Uterus (tissue), 4 donors: ENCODE measurements around the gene GBX1. TPM values are rescaled to one million over a fixed set of nuclear protein-coding genes. Genes with fewer than 3 reads are reported as not detected.

Experiments
- DNase-seq, 2 donors: peaks; one replicate each; pipeline ENCODE4 v3.0.0-alpha.2; 2019 to 2020
- H3K27ac ChIP-seq, 2 donors: fragments of 200-600 bp; sonication (generic); 1 replicate in 1 of 2; 2 replicates in 1 of 2; pipeline ENCODE4 v1.5.1; 2016 to 2018
- H3K27me3 ChIP-seq, 2 donors: fragments of 200-600 bp; sonication (generic); one replicate each; pipeline ENCODE4 v1.5.1; 2018 to 2019; ENCODE audit warnings: control low read depth in 1 of 2
- H3K36me3 ChIP-seq, 2 donors: fragments of 200-600 bp; sonication (generic); one replicate each; pipeline ENCODE4 v1.5.1; 2019; ENCODE audit warnings: control low read depth in 1 of 2
- H3K4me1 ChIP-seq, 2 donors: fragments of 200-600 bp; sonication (generic); one replicate each; pipeline ENCODE4 v1.5.1; 2018 to 2019; ENCODE audit warnings: control low read depth in 1 of 2
- H3K4me3 ChIP-seq, 2 donors: fragments of 200-600 bp; sonication (generic); 1 replicate in 1 of 2; 2 replicates in 1 of 2; pipeline ENCODE4 v1.5.1; 2018 to 2019; ENCODE audit warnings: mild to moderate bottlenecking in 1 of 2
- H3K9me3 ChIP-seq, 2 donors: fragments of 200-600 bp; sonication (generic); one replicate each; pipeline ENCODE4 v1.5.1; 2019; ENCODE audit warnings: control low read depth in 1 of 2
- POLR2A ChIP-seq, 2 donors: fragments of 450-650 bp; IDR thresholded peaks; one replicate each; pipeline ENCODE4 v1.6.1; 2016; ENCODE audit warnings: antibody characterized with exemption in 2 of 2, mild to moderate bottlenecking in 1 of 2, moderate library complexity in 1 of 2
- intact Hi-C: fragments of 100-400 bp; cut with DNase I; formaldehyde crosslinking; loops from one replicate; pipeline ENCODE4 v1.15.1; 2023; ENCODE audit warnings: low total_unique reads
- total RNA-seq, 4 donors: library from RNA; depleted of rRNA in 3 of 4; stranded (reverse); fragments of >200 nt in 3 of 4; gene quantifications; one replicate each; pipeline versions ENCODE4 v1.1.0 to v1.2.4, GENCODE V29; 2014 to 2023
- TF ChIP-seq, protein P1 (sequence below), 4 experiments: fragments of 200-600 bp in 2 of 4; fragments of 450-650 bp in 2 of 4; sonication (generic) in 2 of 4; IDR thresholded peaks; one replicate each; pipeline ENCODE4 v1.5.1; 2016 to 2019; ENCODE audit warnings: antibody characterized with exemption in 4 of 4, mild to moderate bottlenecking in 2 of 4, moderate library complexity in 1 of 4
- donor health status: DM: yes; HTN: yes; CAD: no.

The GBX1 gene
- total RNA-seq, 4 donors from 2014 or later, result 0.41 TPM; not detected in 3

DNA sequence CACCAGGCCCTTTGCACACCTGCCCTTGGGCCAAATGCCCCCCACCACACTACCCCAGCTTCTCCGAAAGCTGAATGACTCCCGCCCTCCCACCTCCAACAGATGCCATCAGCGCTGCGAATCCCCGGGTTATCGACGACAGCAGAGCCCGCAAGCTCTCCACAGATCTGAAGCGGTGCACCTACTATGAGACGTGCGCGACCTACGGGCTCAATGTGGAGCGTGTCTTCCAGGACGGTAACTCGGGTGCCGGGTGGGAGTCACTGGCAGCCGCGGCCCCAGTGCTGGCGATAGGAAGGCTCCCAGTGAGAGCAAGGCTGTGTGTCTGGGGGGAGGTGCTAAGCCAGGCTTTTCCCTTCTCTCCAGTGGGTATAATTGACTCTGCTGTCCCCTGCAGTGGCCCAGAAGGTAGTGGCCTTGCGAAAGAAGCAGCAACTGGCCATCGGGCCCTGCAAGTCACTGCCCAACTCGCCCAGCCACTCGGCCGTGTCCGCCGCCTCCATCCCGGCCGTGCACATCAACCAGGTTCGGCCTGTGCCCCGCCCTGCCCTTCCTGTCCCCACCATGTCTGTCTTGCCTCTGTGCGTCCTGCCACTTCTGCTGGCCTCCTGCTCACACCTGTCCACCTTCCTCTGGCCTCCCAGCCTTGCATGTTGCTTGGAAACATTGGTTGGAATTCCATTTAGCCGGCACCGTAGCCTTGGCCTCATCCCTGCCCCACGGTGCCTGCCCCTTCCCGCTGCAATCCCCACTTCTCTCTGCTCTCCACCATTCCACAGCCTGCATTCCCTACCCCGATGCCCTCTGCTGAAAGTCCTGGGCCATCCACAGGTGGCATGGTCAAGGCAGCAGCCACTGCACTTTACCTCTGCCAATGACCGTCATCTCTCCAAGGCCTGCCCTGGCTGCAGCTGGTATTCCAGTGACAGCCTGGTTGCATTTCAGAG lies 49.1 kb downstream of the GBX1 start:
- TF ChIP-seq, protein P1, sequence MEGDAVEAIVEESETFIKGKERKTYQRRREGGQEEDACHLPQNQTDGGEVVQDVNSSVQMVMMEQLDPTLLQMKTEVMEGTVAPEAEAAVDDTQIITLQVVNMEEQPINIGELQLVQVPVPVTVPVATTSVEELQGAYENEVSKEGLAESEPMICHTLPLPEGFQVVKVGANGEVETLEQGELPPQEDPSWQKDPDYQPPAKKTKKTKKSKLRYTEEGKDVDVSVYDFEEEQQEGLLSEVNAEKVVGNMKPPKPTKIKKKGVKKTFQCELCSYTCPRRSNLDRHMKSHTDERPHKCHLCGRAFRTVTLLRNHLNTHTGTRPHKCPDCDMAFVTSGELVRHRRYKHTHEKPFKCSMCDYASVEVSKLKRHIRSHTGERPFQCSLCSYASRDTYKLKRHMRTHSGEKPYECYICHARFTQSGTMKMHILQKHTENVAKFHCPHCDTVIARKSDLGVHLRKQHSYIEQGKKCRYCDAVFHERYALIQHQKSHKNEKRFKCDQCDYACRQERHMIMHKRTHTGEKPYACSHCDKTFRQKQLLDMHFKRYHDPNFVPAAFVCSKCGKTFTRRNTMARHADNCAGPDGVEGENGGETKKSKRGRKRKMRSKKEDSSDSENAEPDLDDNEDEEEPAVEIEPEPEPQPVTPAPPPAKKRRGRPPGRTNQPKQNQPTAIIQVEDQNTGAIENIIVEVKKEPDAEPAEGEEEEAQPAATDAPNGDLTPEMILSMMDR (IDR thresholded peaks at IDR 0.05), result no peak
- no peak for DNase-seq
- no peak overlapping the region for H3K27ac ChIP-seq
- H3K4me3 ChIP-seq, result no peak overlapping the region
- no peaks in the 10 kb centered on the region for H3K27me3 ChIP-seq
- H3K9me3 ChIP-seq, result no peaks in the 10 kb centered on the region
- intact Hi-C loops, result loop anchor here (10.0 kb wide), 1 partner anchor 94 kb away; the partner anchor contains the start of genes ABCB8 and ATG9B
- peaks cover 0 to 19% of the 10 kb centered on the region in 2 donors for H3K4me1 ChIP-seq
- no peaks in the 10 kb centered on the region for H3K36me3 ChIP-seq

DNA sequence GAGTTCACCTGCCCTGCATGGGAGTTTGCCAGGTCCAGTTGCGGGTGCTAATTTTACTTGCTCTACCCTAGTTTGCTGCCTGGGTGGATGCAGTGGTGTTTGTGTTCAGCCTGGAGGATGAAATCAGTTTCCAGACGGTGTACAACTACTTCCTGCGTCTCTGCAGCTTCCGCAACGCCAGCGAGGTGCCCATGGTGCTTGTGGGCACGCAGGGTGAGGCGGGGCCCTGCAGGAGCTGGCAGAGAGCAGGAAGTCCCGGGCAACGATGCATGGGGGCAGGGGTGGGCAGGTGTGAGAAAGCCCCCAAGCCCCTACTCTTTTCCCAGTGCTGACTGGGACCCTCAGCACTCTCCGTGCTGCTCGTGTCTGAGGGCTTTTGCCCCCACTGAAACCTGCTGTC lies 49.9 kb downstream of the GBX1 start:
- H3K4me3 ChIP-seq, result no peak overlapping the region
- intact Hi-C loops, result loop anchor here (10.0 kb wide), 1 partner anchor 93 kb away; the partner anchor contains the start of genes ABCB8 and ATG9B
- no peaks in the 10 kb centered on the region for H3K27me3 ChIP-seq
- TF ChIP-seq POLR2A (IDR thresholded peaks at IDR 0.05), result no peak
- TF ChIP-seq, protein P1 (IDR thresholded peaks at IDR 0.05), result no peak
- H3K36me3 ChIP-seq, result no peaks in the 10 kb centered on the region
- H3K4me1 ChIP-seq, result peaks cover 0 to 19% of the 10 kb centered on the region in 2 donors
- no peak for DNase-seq
- H3K9me3 ChIP-seq, result no peaks in the 10 kb centered on the region
- no peak overlapping the region for H3K27ac ChIP-seq

DNA sequence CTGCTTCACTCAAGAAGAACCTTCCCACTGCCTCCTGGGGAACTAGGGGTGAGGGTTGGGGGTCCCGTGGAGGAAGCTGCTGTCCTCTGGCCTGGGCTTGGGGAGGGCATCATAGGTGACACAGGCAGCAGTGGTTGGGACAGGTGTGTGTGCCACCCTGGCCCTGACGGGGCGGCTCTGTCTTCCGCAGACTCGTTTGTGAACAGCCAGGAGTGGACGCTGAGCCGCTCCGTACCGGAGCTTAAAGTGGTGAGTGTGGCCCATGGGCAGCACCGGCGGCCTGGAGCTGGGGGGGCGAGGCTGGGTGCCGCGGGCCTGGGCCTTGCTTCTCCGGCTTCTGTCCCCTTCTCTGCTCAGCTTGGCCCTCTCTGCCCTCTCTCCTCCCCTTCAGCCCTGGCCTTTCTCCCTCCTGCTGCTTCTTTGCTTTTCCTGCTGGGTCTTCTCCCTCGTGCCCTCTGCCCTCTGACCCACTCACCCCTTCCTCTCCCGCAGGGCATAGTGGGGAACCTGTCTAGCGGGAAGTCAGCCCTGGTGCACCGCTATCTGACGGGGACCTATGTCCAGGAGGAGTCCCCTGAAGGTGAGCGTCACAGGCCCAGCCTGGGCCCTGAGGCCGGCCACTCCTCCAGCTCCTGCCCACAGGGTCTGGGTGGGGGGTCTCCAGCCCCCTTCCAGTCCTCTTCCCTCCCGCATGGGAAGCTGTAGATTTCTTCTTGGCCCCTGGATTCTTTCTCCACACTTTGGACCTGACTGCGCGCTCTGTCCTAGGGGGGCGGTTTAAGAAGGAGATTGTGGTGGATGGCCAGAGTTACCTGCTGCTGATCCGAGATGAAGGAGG lies 50.7 kb downstream of the GBX1 start:
- no peaks in the 10 kb centered on the region for H3K9me3 ChIP-seq
- no peaks in the 10 kb centered on the region for H3K36me3 ChIP-seq
- no peak overlapping the region for H3K27ac ChIP-seq
- intact Hi-C loops, result loop anchor here (10.0 kb wide), 1 partner anchor 92 kb away; the partner anchor contains the start of genes ABCB8 and ATG9B
- H3K27me3 ChIP-seq, result no peaks in the 10 kb centered on the region
- no peak overlapping the region for H3K4me3 ChIP-seq
- TF ChIP-seq, protein P1 (IDR thresholded peaks at IDR 0.05), result no peak
- TF ChIP-seq POLR2A (IDR thresholded peaks at IDR 0.05), result no peak
- no peak for DNase-seq
- peaks cover 0 to 19% of the 10 kb centered on the region in 2 donors for H3K4me1 ChIP-seq

DNA sequence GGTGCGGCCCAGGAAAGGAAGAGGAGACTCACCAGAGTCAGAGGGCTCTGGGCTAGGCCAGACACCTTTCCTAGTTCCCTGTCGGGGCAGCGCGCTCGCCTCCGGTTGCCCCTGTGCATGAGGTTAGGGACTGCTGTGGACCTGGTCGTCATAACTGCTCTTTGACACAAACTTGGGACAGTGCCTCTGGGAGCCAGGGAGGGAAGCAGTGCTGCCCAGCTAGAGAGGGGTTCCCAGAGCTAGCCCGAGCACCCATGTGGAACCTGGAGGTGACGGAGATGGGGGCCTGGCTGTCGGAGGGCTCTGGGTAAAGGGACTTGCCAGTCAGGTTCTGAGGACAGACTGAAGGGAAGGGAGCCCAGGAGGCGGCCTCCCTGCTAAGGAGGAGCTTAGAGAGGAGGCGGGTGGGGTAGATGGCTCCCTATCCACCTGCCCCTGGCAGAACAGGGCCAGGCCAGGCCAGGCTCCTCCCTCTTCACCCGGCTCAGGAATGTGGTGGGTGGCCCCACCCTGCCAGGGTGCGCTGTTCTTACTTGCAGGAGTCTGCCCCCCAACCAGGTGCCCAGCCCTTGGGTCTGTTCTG lies 51.6 kb downstream of the GBX1 start:
- intact Hi-C loops, result loop anchor here (10.0 kb wide), 1 partner anchor 91 kb away; the partner anchor contains the start of genes ABCB8 and ATG9B
- no peaks in the 10 kb centered on the region for H3K27me3 ChIP-seq
- DNase-seq, result no peak
- H3K4me1 ChIP-seq, result peaks cover 0 to 19% of the 10 kb centered on the region in 2 donors
- no peaks in the 10 kb centered on the region for H3K36me3 ChIP-seq
- no peak for TF ChIP-seq POLR2A (IDR thresholded peaks at IDR 0.05)
- TF ChIP-seq, protein P1 (IDR thresholded peaks at IDR 0.05), result no peak
- H3K27ac ChIP-seq, result no peak overlapping the region
- no peak overlapping the region for H3K4me3 ChIP-seq
- no peaks in the 10 kb centered on the region for H3K9me3 ChIP-seq
